DND-41 (cell line): ENCODE measurements around the gene DENND5B.

Experiments
- CTCF ChIP-seq: IDR thresholded peaks from 2 replicates; pipeline ENCODE4 v1.5.1; 2012; ENCODE audit warnings: borderline replicate concordance, low read length, moderate library complexity, mild to moderate bottlenecking; ENCODE audit not compliant: poor library complexity, severe bottlenecking; ENCODE audit errors: extremely low read depth
- EZH2 ChIP-seq: IDR thresholded peaks from 3 replicates; pipeline ENCODE4 v1.6.1; 2012; ENCODE audit warnings: borderline replicate concordance, low read depth, mild to moderate bottlenecking, moderate library complexity, low read length, inconsistent platforms; ENCODE audit not compliant: severe bottlenecking

GRCh38 chr12:31390991-31391390 lies 199.9 kb downstream of the DENND5B start:
- no peak for TF ChIP-seq EZH2
- TF ChIP-seq CTCF: no peak
